Breast epithelium (tissue), 4 donors: ENCODE measurements around the gene SSTR3. TPM values are rescaled to one million over a fixed set of nuclear protein-coding genes. Genes with fewer than 3 reads are reported as not detected.

Source experiments
- DNase-seq, 2 donors: peaks; one replicate each; pipeline ENCODE4 v3.0.0-alpha.2; 2019; ENCODE audit warnings: low spot score in 2 of 2
- H3K27ac ChIP-seq, 2 donors: fragments of 200-600 bp; sonication (generic) in 1 of 2; one replicate each; pipeline ENCODE4 v1.5.1; 2016 to 2019; ENCODE audit warnings: mild to moderate bottlenecking in 1 of 2
- H3K27me3 ChIP-seq, 2 donors: fragments of 200-600 bp; sonication (generic) in 1 of 2; one replicate each; pipeline versions ENCODE4 v1.5.1 to v1.6.0; 2017 to 2019; ENCODE audit warnings: control low read depth in 1 of 2, mild to moderate bottlenecking in 1 of 2
- H3K36me3 ChIP-seq: fragments of 200-600 bp; one replicate; pipeline ENCODE4 v1.5.1; 2019
- H3K4me1 ChIP-seq, 2 donors: fragments of 200-600 bp; sonication (generic); one replicate each; pipeline ENCODE4 v1.5.1; 2016 to 2019; ENCODE audit warnings: control low read depth in 1 of 2
- H3K4me3 ChIP-seq, 3 donors: fragments of 200-600 bp; sonication (generic); 1 replicate in 2 of 3; 2 replicates in 1 of 3; pipeline ENCODE4 v1.5.1; 2016 to 2019; ENCODE audit warnings: mild to moderate bottlenecking in 3 of 3, moderate library complexity in 2 of 3
- H3K9me3 ChIP-seq, 2 donors: fragments of 200-600 bp; sonication (generic) in 1 of 2; one replicate each; pipeline ENCODE4 v1.5.1; 2016 to 2019; ENCODE audit warnings: control low read depth in 1 of 2
- CTCF ChIP-seq, 3 donors: fragments of 450-650 bp; IDR thresholded peaks; one replicate each; pipeline ENCODE4 v1.5.1; 2016 to 2017; ENCODE audit warnings: antibody characterized with exemption in 3 of 3, mild to moderate bottlenecking in 3 of 3, moderate library complexity in 3 of 3
- POLR2A ChIP-seq: fragments of 450-650 bp; IDR thresholded peaks from one replicate; pipeline ENCODE4 v1.6.1; 2016; ENCODE audit warnings: antibody characterized with exemption, mild to moderate bottlenecking, moderate library complexity
- POLR2AphosphoS5 ChIP-seq, 3 donors: sonication (generic); formaldehyde crosslinking; IDR thresholded peaks; one replicate each; pipeline ENCODE4 v1.6.1; 2017; ENCODE audit warnings: antibody characterized with exemption in 3 of 3
- intact Hi-C: fragments of 100-400 bp; cut with DNase I; formaldehyde crosslinking; loops from one replicate; pipeline ENCODE4 v1.15.1; 2023; ENCODE audit warnings: low total_unique reads
- total RNA-seq, 3 donors: library from RNA; depleted of rRNA; stranded (reverse); fragments of >200 nt; gene quantifications; one replicate each; pipeline ENCODE4 v1.1.0, GENCODE V29; 2016

SSTR3 gene
- total RNA-seq, 3 donors from 2014 or later = not detected

- Histone ChIP-seq H3K9me3 (no peaks in the 10 kb centered on the region), H3K27me3 (no peaks in the 10 kb centered on the region), H3K4me1 (no peaks in the 10 kb centered on the region), H3K36me3 (no peaks in the 10 kb centered on the region), H3K4me3 (no peak overlapping the region), H3K27ac (no peak overlapping the region)
- TF ChIP-seq POLR2AphosphoS5 (IDR thresholded peaks at IDR 0.05) = no peak
- TF ChIP-seq CTCF (IDR thresholded peaks at IDR 0.05) = no peak
- TF ChIP-seq POLR2A = no peak
- no peak for DNase-seq
- intact Hi-C loops = loop anchor here (5.0 kb wide), 1 partner anchor 589 kb away; no protein-coding TSS in a partner anchor
These were observed 9.4 kb upstream of the SSTR3 start for GRCh38 chr22:37221424-37222333.

GRCh38 chr22:37220543-37220981, 8.3 kb upstream of the SSTR3 start:
- TF ChIP-seq CTCF (IDR thresholded peaks at IDR 0.05) (no peak), POLR2A (no peak), POLR2AphosphoS5 (IDR thresholded peaks at IDR 0.05) (no peak)
- intact Hi-C loops = loop anchor here (5.0 kb wide), 1 partner anchor 588 kb away; no protein-coding TSS in a partner anchor
- no peaks in the 10 kb centered on the region for H3K4me1 ChIP-seq
- no peak for DNase-seq
- H3K27me3 ChIP-seq = no peaks in the 10 kb centered on the region
- H3K4me3 ChIP-seq = no peak overlapping the region
- H3K36me3 ChIP-seq = no peaks in the 10 kb centered on the region
- no peak overlapping the region for H3K27ac ChIP-seq
- H3K9me3 ChIP-seq = no peaks in the 10 kb centered on the region

- intact Hi-C loops = no loop called here
- DNase-seq = no peak
- no peak overlapping the region for H3K27ac ChIP-seq
- H3K36me3 ChIP-seq = no peaks in the 10 kb centered on the region
- H3K4me3 ChIP-seq = no peak overlapping the region
- H3K9me3 ChIP-seq = no peaks in the 10 kb centered on the region
- no peaks in the 10 kb centered on the region for H3K27me3 ChIP-seq
- no peak for TF ChIP-seq CTCF (IDR thresholded peaks at IDR 0.05)
- H3K4me1 ChIP-seq = no peaks in the 10 kb centered on the region
These were observed 7.3 kb upstream of the SSTR3 start for GRCh38 chr22:37219533-37219932.

GRCh38 chr22:37218771-37219411, 6.6 kb upstream of the SSTR3 start:
- no peak for DNase-seq
- intact Hi-C loops = no loop called here
- H3K9me3 ChIP-seq = no peaks in the 10 kb centered on the region
- no peak overlapping the region for H3K27ac ChIP-seq
- no peaks in the 10 kb centered on the region for H3K4me1 ChIP-seq
- TF ChIP-seq POLR2A (no peak), POLR2AphosphoS5 (IDR thresholded peaks at IDR 0.05) (no peak), CTCF (IDR thresholded peaks at IDR 0.05) (no peak)
- H3K36me3 ChIP-seq = no peaks in the 10 kb centered on the region
- H3K27me3 ChIP-seq = no peaks in the 10 kb centered on the region
- H3K4me3 ChIP-seq = no peak overlapping the region

- no peaks in the 10 kb centered on the region for H3K27me3 ChIP-seq
- TF ChIP-seq POLR2AphosphoS5 (IDR thresholded peaks at IDR 0.05) = no peak
- TF ChIP-seq POLR2A = no peak
- TF ChIP-seq CTCF (IDR thresholded peaks at IDR 0.05) = no peak
- H3K36me3 ChIP-seq = no peaks in the 10 kb centered on the region
- intact Hi-C loops = no loop called here
- H3K4me3 ChIP-seq = no peak overlapping the region
- no peaks in the 10 kb centered on the region for H3K9me3 ChIP-seq
- no peaks in the 10 kb centered on the region for H3K4me1 ChIP-seq
- H3K27ac ChIP-seq = no peak overlapping the region
- no peak for DNase-seq
These were observed 6.1 kb upstream of the SSTR3 start for GRCh38 chr22:37218399-37218770.
